GM12872 (cell line): ENCODE measurements around the gene LLGL2.

ENCODE experiments used
- CTCF ChIP-seq: IDR thresholded peaks from 3 replicates; pipeline ENCODE4 v1.5.1; 2011; ENCODE audit warnings: low read depth, mild to moderate bottlenecking, low read length, moderate library complexity; ENCODE audit not compliant: insufficient read depth

Gene LLGL2

GRCh38 chr17:75505640-75506039, 19.9 kb upstream of the LLGL2 start:
- no peak for TF ChIP-seq CTCF

- TF ChIP-seq CTCF = no peak
Measured at GRCh38 chr17:75506134-75506533, 19.4 kb upstream of the LLGL2 start.

- TF ChIP-seq CTCF = no peak
Measured at GRCh38 chr17:75506888-75507287, 18.6 kb upstream of the LLGL2 start.

GRCh38 chr17:75507733-75508719, 17.5 kb upstream of the LLGL2 start:
- TF ChIP-seq CTCF = no peak

GRCh38 chr17:75508931-75509361, 16.6 kb upstream of the LLGL2 start:
- TF ChIP-seq CTCF = no peak

GRCh38 chr17:75509528-75510258, 15.8 kb upstream of the LLGL2 start:
- no peak for TF ChIP-seq CTCF

GRCh38 chr17:75511270-75511609, 14.3 kb upstream of the LLGL2 start:
- no peak for TF ChIP-seq CTCF
